HS-27A (cell line): ENCODE measurements around the gene SCN1B.
A peak's percentile ranks its signal among the peaks of the same experiment; 100 is the strongest.

ENCODE experiments used
- DNase-seq: peaks from one replicate; pipeline ENCODE4 v3.0.0-alpha.2; 2012; ENCODE audit warnings: low read depth, missing footprints

Gene SCN1B

DNA sequence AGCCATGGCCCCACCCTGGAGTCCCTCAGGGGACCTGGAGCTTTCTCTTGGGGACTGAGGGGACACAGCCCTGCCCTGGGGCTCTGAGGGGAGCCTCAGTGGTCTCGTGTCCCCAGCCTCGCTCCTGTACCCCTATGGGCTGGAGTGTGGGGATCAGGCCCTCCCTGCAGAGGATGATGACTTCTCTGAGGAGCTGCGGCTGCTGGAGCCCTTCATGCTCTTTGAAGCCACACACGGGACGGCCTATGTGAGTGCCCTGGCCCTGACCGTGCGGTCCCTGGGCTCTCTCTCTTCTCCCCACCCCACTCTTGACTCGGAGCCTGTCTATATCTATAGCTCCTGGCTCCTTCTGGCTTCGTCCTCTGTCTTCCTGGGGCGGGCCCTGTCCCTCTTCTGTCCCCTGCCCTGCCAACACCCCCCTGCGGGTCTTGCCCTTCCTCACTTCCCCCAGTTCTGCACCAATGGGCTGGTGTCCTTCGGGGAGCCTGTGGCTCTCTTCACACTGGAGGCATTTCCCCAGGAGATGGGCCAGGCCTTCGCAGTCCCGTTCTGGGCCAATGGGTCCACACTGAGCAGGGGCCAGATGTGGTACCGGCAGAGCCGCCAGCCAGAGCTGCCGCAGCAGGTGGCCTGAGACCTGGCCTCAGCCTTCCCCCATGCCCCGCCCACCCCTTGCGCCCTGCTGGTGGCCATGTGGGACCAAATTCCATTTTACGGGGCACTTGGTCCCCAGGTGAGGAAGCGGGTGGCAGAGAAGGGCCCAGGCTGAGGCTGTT lies 44.3 kb downstream of the SCN1B start:
- no peak for DNase-seq

DNA sequence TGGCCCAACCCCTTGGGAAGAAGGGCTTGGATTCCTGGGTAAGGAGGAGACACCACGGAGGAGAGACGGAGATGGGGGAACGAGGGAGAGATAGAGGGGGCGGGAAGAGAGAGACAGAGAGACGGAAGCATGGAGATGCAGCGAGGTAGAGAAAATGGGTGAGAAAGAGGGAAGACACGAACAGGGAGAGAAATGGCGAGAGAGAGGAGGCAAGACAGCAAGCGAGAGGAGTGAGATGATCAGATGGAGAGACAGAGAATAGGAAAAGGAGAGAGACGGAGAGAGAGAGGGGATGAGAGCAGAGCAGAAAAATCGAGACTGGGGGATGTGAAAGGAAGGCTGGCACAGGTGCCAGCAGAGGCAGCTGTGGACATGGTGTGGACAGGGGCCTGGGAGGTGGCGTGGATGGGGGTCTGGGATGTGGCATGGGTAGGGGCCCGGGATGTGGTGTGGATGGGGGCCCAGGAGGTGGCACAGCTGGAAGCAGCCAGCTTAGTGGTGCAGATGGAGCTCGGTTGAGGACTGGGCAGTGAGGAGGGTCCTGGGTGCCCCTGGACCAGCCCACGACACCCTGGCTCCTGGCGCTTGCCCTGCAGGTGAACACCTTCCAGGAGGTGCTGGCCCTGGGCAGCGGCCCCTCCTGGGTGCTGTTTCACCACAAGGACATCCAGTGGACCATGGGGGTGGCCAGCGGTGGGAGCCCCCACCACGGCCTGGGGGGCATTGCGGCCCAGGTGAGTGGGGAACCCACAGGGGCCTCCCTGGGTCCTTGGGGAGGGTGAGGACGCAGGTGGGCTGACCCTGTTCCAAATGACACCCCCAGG lies 45.1 kb downstream of the SCN1B start:
- no peak for DNase-seq

DNA sequence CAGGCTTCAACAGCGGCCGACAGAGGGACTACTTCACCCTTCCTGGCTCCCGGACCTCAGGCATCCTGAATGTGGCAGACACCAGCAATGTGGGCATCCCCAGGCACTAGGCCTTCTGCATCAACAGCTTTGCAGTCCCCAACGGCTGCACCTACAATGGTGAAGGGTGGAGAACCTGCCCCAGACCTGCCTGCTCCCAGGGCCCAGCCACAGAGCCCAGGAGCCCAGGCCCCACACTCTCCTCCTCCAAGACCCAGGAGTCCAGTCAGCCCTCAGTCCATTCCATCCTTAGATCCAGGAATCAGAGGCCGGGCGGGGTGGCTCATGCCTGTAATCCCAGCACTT lies 45.7 kb downstream of the SCN1B start:
- DNase-seq, result no peak

GRCh38 chr19:35076657-35077056 lies 46.4 kb downstream of the SCN1B start:
- no peak for DNase-seq

GRCh38 chr19:35077411-35078223 lies 47.3 kb downstream of the SCN1B start:
- no peak for DNase-seq

- no peak for DNase-seq
These were observed 49.6 kb downstream of the SCN1B start for GRCh38 chr19:35079826-35080225.

DNA sequence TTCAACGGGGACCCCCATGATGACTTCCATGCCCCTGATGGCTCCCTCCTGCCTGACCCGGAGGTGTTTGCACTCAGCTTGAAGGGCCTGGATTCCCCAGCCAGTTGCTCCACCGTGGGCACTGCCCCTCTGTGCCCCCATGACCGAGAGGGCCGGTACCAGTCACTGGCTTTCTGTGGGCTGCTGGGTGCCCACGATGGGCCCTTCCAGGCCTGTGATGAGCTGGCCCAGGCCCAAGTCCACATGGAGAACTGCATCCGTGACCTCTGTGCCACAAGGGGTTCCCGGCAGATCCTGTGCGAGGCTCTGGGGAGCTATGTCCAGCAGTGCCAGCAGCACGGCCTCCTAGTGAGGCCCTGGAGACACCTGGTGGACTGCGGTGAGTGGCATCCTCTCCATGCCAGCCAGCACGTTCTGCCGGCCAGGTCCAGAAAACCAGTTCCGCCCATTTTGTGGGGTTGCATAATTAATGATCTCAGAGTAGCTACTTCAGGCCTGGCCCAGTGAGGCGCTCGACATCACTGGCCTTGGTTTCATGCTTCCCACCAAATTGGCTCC lies 50.4 kb downstream of the SCN1B start:
- no peak for DNase-seq

GRCh38 chr19:35081201-35081600 lies 50.9 kb downstream of the SCN1B start:
- no peak for DNase-seq

DNA sequence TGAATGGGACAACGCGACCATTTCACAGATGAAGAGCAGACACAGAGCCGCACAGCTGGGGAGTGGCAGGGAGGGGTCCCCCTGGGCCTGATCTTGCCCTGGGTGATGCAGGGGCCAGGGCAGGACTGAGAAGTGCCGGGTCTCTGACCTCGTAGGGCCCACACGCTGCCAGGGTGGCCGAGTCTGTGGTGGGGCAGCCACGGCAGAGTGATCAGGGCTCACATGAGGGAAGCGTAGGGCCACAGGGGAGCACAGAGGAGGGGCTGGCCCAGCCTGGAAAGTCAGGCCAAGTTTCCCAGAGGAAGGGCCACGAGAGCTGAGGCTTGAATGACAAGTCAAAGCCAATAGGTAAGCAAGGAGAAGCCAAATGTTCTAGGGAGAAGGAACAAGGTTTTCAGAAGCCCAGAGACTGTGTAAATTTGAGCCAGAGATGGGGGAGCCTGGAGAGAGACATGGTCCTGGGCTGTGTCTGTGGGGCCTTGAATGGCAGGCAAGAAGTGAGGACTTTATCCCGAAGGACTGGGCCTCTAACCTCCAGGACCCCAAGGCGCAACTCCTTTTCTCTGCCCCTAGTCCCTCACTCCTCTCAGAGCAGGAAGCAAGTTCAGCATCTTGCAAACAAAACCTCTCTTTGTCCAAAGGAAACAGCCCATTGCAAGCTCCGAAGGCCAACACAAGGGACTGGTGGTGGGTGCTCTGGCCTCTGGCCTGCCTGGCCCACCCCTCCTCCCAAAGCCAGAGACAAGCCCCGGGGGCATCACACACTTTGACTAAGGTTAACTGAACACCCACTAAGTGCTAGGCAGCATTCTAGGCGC lies 53.6 kb downstream of the SCN1B start:
- DNase-seq, result no peak

DNA sequence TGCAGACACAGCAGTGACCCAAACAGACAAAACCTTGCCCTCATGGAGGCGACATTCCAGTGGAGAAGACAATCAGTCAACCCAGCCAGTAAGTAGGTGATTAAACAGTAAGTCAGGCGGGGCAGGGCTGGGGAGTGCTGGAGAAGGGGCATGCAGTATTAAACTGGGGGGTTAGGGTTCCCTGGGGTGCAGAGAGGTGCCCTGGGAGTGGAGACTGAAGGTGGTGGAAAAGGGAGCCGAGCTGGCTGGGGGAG lies 54.2 kb downstream of the SCN1B start:
- DNase-seq, result no peak

GRCh38 chr19:35085947-35086346 lies 55.7 kb downstream of the SCN1B start:
- no peak for DNase-seq

- no peak for DNase-seq
These were observed 56.2 kb downstream of the SCN1B start for GRCh38 chr19:35086455-35086854.

DNA sequence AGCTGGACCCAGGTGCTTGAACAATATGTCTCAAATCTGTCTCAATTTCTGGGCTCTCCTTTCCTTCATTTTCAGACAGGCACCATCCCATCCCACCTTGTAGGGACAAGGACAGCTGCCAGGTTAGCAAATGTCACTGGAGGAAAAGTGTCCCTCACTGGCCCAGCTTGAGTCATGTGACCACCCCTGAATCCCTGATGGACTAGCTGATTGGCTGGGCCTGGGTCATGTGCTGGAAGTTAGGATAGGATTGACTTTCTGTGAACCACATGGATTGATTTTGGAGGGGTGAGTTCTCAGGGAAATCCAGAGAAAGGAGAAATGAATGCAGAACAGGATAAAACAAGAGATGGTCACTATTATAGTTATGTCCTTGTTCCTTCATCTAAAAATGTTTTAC lies 57.1 kb downstream of the SCN1B start:
- DNase-seq, result no peak

GRCh38 chr19:35088131-35088913 lies 58.1 kb downstream of the SCN1B start:
- peak; percentile 98 for DNase-seq

DNA sequence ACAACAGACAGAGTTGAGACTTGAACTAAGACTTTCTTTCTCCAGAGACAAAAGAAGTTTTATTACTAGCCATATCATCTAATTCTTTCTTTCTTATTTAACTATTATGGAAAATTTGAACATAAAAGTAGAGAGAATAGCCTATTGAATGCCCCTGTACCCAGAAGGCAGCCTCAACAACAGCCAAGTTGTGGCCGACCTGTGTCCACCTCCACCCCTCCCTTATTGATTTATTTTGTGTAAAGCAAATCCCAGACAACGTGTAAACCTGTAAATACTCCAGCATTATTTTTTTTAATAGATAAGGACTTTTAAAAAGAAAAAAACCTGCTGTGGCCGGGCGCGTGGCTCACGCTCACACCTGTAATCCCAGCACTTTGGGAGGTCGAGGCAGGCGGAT lies 59.3 kb downstream of the SCN1B start:
- DNase-seq, result no peak
